ENCODE measurements around the gene FAM135A. TPM values are rescaled to one million over a fixed set of nuclear protein-coding genes. Genes with fewer than 3 reads are reported as not detected.
A peak's percentile ranks its signal among the peaks of the same experiment; 100 is the strongest.

Gene FAM135A
- total RNA-seq, result 18.6 TPM

DNA sequence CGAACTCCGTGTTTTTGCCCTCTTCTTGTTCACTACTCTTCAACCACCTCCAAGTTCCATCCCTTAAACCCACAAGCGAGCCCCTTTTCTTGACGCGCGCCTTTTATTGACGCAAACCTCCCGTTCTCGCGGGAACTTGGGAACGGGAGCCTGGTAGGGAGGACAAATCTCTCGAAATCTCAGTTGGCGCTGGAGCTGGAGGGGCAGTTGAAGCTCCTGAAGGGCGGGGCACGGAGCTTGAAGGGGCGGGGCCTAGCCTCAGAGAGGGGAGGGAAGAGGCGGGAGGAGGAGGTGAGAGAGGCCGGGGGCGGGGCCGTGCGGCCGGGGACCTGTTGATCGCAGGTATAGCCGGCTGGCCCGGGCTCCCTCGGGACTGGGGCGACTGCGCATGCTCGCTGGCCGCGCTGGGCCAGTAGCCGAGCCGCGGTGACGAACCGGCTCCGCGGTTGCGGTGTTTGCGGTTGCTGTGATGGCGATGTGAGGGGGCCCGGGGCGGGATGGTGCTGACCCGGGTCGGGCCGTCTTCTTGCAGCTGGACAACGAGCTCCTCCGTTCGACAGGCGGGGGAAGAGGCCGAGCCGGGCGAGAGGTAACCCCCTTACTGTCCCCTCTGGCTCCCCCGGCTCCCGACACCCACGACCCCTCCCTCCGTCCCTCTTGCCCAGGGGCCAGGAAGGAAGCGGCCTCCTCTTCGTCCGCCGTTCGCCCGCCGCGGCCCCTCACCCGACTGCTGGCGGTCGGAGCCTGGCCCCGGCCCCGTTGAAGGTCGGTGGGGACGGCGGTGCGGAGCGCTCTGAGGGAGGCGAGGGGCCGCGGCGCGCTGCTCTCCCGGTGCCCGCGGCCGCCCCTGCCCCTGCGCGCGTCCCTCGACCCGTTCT lies at the start of gene FAM135A:
FAM135A (plus strand) TSS at position 395 of the 878 bp plus-strand sequence. CDS start 14,835 bp downstream, outside the sequence.
- peak; percentile 80 to 99 (median 97) for DNase-seq (ENCODE audit: low read depth in 2 of 3, low spot score in 2 of 3)

GRCh38 chr6:70363741-70364493 lies 49.4 kb upstream of the FAM135A start:
- DNase-seq (ENCODE audit: low read depth in 2 of 3, low spot score in 2 of 3), result no peak

DNA sequence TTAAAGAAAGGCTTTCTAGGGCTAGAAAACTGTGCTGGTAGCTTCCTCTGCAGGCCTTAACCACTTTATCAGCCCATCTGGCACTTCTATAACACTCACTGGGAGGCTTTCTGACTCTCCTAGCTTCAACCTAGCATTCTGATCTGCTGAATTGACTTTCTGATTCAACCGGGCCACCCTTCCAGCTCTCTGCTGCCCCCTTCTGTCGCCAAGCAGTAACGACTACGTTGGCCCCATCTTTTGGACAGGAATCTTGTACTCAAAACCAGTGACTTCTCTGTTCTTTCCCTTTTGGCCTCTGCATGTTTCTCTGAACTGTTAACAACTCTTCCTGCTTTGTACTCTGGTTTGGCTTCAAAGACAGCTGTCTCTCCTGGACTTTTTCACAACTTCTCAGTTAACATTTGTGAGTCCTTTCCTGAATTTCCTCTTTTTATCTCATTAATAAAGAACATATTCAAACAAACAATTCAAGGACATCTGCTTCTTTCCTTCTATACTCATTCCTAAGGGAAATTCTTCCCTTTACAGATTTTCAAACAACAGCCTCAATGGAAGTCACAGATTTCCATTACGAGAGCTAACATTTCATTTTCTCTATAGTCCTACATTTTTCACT lies 43.9 kb upstream of the FAM135A start:
- peak; percentile 45 to 79 (median 63) for DNase-seq (ENCODE audit: low read depth in 2 of 3, low spot score in 2 of 3)

- DNase-seq (ENCODE audit: low read depth in 2 of 3, low spot score in 2 of 3), result no peak
These were observed 42.8 kb upstream of the FAM135A start for GRCh38 chr6:70370496-70370895.

GRCh38 chr6:70371454-70372105 lies 41.7 kb upstream of the FAM135A start:
- DNase-seq (ENCODE audit: low read depth in 2 of 3, low spot score in 2 of 3), result peak in 2 of 3 donors; percentile 53 to 79

GRCh38 chr6:70375166-70375565 lies 38.1 kb upstream of the FAM135A start:
- no peak for DNase-seq (ENCODE audit: low read depth in 2 of 3, low spot score in 2 of 3)

DNA sequence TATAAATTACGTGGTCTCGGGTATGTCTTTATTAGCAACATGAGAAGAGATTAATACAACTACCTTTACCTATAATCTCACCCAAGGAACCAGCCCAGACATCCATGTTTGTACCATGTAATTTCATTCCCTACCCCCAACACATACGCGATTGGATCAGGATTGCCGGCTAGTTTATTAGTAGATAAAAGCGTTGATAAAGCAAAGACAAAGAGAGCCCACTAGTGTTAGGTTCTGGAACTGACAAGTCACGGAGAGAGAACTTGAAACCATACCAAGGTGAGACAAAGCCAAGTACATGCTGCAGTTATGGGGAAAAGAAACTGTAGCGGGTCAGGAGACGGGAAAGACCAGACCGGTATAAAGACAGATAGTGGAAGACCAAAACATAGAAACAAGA lies 37.4 kb upstream of the FAM135A start:
- DNase-seq (ENCODE audit: low read depth in 2 of 3, low spot score in 2 of 3), result no peak

DNA sequence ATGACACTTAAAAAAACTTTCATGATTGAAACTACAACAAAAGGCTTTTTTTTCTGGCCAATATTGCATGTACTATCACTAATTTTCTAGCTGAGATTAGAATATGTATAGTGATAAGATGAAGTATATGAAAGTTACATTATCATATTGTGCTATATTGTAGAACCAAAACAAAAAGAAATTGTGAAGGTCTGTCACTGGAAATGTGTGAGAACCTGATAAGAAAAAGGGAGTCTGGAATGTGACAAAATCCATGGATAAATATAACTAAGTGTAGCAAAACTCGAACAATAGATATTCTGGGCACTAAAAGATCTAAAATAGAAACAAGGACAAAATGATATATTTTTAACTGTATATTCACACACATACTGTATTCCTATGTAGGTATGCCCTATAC lies 36.7 kb upstream of the FAM135A start:
- no peak for DNase-seq (ENCODE audit: low read depth in 2 of 3, low spot score in 2 of 3)

- no peak for DNase-seq (ENCODE audit: low read depth in 2 of 3, low spot score in 2 of 3)
These were observed 35.9 kb upstream of the FAM135A start for GRCh38 chr6:70377372-70377771.

GRCh38 chr6:70379473-70380013 lies 33.8 kb upstream of the FAM135A start:
- DNase-seq (ENCODE audit: low read depth in 2 of 3, low spot score in 2 of 3), result no peak

- DNase-seq (ENCODE audit: low read depth in 2 of 3, low spot score in 2 of 3), result no peak
These were observed 33.1 kb upstream of the FAM135A start for GRCh38 chr6:70380252-70380651.

- DNase-seq (ENCODE audit: low read depth in 2 of 3, low spot score in 2 of 3), result no peak
These were observed 32.4 kb upstream of the FAM135A start for GRCh38 chr6:70380771-70381416.

- DNase-seq (ENCODE audit: low read depth in 2 of 3, low spot score in 2 of 3), result no peak
These were observed 31.9 kb upstream of the FAM135A start for GRCh38 chr6:70381417-70381782.

DNA sequence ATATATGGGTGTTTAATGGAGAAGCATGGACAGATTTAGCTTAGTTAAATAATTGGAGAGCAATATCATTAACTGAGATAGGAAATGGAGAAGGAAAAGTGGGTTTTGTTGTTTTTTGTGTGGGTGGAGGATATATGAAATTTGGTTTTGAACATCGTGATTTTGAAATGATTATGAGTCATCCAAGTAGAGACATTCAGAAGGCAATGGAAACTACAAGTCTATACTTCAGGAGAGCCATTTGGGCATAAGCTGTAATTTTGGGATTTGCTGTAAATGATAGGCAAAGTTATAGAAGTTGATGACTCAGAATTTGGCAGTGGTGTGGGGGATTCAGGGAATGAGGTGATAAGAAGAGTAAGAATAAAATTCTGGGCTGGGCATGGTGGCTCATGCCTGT lies 27.4 kb upstream of the FAM135A start:
- DNase-seq (ENCODE audit: low read depth in 2 of 3, low spot score in 2 of 3), result no peak

DNA sequence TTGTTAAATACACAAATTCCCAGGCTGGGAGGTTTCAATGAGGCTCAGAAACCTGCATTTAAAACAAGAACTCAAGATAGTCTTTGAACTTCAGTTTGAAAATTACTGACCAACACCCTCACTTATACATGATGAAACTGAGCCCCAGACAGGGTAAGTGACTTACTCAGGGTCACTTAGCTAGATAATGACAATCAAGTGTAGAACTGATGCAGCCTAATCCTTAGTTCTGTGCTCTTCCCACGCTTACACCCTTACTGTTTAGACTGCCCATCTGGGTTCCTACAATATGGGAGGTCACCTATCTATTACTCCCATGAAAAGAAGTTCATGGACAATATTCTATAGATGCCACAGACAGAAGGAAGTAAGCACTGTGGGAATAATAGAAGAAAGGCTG lies 24.5 kb upstream of the FAM135A start:
- DNase-seq (ENCODE audit: low read depth in 2 of 3, low spot score in 2 of 3), result no peak

- no peak for DNase-seq (ENCODE audit: low read depth in 2 of 3, low spot score in 2 of 3)
These were observed 24.0 kb upstream of the FAM135A start for GRCh38 chr6:70389261-70389660.

DNA sequence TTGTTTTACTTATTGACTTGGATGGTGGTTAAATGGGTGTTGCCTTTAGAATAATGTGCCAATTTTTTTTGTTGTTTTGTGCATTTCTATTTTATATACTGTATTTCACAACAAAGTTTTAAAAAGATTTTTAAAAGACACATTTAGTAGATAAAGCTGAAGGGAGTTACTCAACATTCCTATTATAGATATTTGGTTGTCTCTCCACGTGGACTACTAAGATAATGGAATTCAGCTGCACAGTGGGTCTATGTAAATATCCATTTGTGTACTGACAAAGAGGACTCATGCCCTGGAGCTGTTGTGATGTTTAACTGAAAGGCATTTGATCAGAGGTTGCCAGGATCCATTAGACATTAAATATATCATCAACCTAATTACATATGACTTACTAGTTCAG lies 23.2 kb upstream of the FAM135A start:
- no peak for DNase-seq (ENCODE audit: low read depth in 2 of 3, low spot score in 2 of 3)

GRCh38 chr6:70391492-70391891 lies 21.8 kb upstream of the FAM135A start:
- no peak for DNase-seq (ENCODE audit: low read depth in 2 of 3, low spot score in 2 of 3)

GRCh38 chr6:70394518-70395300 lies 18.6 kb upstream of the FAM135A start:
- no peak for DNase-seq (ENCODE audit: low read depth in 2 of 3, low spot score in 2 of 3)
